Glomerular visceral epithelial cell (primary cell): ENCODE results near the gene SNX1.
"Not testable (repeated sequence)": the region's sequence is repeated elsewhere in the genome, so short reads cannot be mapped to it uniquely, and the experiment has no call there.

Source experiments
- DNase-seq: peaks from one replicate; pipeline ENCODE4 v3.0.0-alpha.2; 2016; ENCODE audit errors: extremely low spot score

The SNX1 gene

GRCh38 chr15:64072812-64073211 is 23.0 kb upstream of the SNX1 start:
- DNase-seq = no peak

DNA sequence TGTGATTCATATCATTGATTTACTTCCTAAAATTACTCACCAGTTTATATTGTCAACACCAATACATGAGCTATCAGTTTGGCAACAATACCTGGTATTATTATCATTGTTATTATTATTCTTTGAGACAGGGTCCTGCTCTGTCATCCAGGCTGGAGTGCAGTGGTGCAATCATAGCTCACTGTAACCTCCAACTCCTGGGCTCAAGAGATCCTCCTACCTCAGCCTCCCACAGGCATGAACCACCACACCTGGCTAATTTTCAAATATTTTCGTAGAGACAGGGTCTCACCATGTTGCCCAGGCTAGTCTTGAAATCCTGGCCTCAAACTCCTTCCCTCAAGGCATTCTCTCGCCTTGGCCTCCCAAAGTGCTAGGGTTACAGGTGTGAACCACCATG is 22.3 kb upstream of the SNX1 start:
- not testable (repeated sequence) for DNase-seq

- no peak for DNase-seq
Measured at GRCh38 chr15:64082757-64083156, 13.0 kb upstream of the SNX1 start.

DNA sequence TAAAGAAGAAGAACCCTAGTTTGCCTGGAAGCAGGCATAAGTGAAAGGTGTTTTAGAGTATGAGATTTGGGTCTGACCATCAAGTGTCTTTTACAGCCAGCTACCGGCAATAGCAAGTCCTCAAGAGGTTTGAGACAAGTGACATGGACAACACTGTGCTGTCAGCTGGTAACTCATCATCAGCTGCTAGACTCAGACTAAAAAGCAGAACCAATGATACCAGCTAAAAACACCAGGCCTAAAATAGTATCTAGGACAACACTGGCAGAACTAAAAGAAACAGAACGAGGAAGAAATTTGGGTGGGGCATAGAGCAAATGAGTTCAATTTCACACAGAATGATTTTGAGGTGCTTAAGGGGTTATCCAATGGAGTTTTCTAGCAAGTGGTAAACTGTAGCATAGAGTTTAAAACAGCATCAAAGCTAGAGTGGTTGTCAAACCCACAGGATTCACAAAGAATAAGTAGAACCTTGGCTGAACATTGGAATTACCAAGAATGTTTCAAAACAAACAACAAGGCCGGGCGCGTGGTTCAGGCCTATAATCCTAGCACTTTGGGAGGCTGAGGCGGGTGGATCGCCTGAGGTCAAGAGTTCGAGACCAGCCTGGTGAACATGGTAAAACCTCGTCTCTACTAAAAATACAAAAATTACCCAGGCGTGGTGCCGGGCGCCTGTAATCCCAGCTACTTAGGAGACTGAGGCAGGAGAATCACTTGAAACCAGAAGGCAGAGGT is 6.1 kb upstream of the SNX1 start:
- DNase-seq = no peak

GRCh38 chr15:64090527-64090926 is 5.3 kb upstream of the SNX1 start:
- DNase-seq = no peak

DNA sequence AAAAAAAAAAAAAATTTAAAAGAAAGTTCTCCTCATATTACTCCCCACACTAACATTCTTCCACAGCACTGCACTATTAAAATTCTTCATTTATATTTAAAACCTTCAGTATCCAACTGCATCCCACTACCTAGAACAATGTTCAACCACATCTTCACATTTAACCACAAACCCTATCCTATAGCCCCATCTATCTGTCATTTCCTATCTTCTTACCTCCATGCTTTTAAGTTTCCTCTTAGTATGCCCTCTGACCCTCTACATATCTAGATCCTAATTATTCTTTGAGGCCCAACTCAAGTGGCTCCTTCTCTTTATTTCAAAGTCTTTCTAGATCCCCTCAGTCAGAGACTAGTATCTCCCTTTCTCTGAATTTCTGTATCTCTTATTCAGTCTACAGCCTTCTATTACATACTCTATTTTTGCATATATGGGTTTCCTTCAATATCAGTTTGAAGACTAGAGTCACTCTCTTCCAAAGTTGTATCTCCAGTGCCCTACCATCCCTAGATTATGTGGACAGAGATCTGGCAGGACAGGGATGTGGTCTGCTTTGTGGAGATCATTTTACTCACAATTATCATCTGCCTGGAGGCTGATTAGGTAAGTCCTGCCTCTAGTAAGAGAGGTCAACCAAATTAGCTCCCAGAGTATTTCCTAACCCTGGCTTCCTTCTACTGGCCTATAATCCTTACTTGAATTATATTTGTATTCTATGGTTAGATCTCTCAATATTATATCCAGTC is 3.5 kb upstream of the SNX1 start:
- no peak for DNase-seq

DNA sequence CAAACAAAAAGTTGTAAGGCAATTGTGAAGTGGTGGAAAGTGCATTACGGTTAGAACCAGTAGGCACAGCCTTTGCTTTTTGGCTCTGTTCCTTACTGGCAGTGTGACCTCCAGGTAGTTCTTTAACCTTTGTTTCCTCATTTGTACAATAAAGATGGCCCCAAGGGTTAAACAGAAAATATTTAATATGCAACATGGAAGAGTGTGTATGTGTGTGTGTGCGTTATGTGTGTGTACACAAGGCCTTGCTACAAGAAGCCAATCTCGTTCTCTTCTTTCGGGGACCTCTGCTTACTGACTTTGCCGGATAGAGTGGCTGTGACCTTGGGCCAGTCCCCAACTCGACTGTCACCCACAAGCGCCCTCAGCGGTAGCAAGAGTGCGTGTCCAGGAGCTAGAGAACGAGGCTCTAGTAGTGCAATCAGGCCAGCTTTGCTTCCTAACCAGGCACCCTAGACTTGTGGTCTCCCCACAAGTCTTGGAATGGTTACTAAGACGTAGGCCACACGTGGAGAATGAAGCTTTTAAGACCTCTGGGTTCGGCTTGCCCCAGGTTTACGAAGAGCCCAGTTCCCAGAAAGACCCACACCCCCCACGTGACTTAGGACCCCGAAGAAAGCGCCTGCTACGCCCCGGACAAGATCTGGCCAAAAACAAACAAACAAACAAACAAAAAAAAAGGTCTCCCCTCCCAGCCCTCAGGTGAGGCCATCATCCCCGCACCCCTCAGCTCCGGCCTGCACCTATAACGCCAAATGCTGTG is 2.7 kb upstream of the SNX1 start:
- DNase-seq = peak; percentile 53

DNA sequence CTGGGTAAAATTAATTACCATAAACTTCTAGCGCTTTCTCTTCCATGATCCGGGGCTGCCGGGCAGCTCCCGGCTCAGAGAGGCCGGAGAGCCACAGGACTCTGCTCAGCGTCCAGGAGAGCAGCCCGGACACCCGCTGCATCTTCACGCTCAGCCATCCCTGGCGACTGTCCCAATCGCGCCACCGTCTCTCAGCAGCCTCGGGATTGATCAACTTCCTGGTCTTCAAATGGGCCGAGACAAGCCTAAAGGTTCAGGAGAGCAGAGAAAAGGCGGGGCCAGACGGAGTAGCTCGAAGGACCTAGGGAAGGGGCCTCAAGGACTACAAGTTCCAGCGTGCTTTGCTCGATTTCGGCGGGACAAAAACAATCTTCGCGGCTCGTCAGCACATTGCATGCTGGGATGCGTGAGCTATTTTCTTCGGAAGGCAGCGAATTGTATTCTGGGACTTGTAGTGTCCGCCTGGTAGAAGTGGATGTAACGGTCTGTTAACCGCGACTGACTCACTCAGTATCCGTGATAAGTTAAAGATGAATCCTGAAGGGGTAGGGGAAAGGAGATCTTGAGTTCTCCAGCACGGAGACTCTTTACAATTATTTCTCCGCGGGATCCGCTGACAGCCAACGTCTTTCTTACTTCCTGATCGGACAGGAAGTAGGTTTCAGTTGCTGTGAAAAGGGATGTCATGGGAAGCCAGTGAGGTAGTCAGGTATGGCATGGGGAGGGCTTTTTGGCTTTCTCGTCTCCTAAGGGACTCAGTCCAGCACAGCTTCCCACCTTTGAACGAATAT is 2.0 kb upstream of the SNX1 start, which contains the start of gene CIAO2A:
Gene CIAO2A (minus strand): TSS at position 212 of the 791 bp plus-strand sequence. CDS start 70 bp downstream, at position 142.
- DNase-seq = peak; percentile 99

DNA sequence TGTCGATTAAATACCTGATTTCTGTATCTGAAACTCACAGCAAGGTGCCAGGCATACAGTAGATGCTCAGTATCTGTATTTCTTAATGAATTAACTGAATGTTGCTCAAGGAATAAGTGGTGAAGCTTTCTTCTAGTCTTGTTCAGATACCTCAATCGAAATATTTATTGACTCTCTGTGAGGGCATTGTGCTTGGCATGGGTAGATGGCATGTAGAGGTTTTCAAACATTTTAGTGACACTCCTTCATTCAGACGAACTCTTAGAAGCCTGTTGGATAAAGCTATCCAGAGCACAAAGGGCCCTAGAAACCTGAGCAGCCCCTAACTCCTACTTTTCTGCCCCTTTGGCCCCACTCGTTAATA is 369 bp upstream of the SNX1 start:
- DNase-seq = no peak

GRCh38 chr15:64096668-64097384 is 1.0 kb downstream of the SNX1 start:
- DNase-seq = peak; percentile 22

- no peak for DNase-seq
Measured at GRCh38 chr15:64099379-64099778, 3.6 kb downstream of the SNX1 start.

GRCh38 chr15:64100958-64101357 is 5.2 kb downstream of the SNX1 start:
- DNase-seq = no peak

DNA sequence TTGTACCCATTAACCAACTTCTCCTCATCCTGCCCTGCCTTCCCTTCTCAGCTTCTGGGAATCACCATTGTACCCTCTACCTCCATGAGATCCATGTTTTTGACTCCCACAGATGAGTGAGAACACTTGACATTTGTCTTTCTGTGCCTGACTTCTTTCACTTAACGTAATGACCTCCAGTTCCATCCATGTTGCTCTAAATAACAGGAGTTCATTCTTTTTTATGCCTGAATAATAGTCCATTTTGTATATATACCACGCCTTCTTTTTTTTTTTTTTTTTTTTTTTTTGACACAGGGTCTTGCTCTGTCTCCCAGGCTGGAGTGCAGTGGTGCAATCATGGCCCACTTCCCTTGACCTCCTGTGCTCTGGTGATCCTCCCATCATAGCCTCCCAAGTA is 6.7 kb downstream of the SNX1 start:
- DNase-seq = no peak

DNA sequence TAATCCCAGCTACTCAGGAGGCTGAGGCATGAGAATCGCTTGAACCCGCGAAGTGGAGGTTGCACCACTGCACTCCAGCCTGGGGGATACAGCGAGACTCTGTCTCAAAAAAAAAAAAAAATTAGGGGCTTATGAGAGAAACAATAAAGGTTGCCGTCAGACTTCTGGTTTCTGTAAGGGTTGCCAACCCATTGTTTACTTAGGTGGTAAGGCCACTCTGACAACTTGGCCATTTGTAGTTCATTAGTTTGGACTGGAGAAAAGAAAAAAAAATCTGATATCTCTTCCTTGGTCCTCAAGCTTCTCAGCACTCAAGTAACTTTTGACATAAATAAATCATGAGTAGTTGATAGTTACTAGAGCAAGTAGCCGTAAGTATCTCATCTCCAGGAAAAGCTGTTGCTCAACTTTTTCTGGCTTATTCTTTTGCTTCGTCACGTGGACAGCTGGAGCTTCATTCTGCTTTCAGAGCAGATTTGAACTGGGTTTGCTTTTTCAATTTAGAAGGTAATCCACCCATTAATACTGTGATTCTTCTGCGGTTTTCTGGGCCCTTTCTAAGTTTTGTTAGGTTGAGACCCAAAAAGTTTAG is 9.4 kb downstream of the SNX1 start:
- no peak for DNase-seq

DNA sequence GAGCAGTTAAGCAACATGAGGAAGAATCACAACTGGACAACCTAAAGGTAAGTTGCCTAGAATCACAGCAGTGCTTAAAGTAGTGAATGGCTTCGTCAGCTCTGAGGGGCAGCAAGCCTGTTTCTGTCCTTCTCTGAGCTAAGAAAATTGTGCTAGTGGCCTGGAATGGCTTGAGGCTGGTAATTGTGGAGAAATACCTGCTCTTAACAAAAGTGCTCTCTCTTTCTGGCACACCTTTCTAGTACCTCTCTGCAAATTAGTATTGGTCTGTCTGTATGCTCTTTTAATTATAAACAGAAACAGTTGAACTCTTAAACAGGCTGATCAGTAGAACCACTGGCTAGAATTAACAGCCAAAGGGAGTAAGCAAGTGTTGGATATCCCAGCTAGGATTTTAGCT is 11.6 kb downstream of the SNX1 start:
- no peak for DNase-seq

DNA sequence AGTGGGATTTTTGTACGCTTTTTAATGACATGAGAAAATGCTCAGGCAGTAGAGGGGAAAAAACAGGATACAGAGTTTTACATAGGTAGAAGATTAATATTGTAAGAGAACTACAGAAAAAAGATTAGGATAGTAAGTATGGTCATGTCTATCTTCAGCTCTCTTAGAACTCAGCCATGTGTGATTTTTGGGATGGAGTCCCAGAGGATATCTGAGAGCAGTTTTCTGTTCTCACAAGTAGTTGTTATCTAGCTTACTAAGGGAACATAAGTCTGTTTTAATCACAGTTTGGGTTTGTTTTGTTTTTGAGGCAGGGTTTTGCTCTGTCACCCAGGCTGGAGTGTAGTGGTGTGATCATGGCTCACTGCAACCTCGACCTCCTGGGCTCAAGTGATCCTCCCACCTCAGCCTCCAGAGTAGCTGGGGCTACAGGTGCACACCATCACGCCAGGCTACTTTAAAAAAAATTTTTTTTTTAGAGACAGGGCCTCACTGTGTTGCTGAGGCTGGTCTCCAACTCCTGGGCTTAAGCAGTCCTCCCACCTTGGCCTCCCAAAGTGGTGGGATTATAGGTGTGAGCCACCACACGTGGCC is 14.4 kb downstream of the SNX1 start:
- DNase-seq = not testable (repeated sequence)

GRCh38 chr15:64110950-64111678 is 15.3 kb downstream of the SNX1 start:
- DNase-seq = no peak

DNA sequence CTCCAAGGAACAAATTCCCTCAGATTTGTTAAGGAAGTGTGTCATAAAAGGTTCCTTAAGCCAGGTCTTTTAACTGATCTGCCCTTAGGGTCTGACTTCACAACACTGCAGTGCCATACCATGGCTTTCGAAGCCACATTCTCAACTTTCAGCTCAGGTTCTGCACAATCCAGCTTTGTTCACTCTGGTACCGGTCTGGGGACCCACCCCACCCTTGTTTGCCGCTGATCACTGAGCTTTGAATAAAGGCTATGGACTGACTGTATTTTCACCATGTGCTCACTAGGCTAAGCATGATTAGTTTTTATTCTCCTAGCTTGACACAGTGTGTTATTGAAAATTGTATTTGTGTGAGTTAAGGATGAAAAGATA is 15.9 kb downstream of the SNX1 start:
- no peak for DNase-seq

DNA sequence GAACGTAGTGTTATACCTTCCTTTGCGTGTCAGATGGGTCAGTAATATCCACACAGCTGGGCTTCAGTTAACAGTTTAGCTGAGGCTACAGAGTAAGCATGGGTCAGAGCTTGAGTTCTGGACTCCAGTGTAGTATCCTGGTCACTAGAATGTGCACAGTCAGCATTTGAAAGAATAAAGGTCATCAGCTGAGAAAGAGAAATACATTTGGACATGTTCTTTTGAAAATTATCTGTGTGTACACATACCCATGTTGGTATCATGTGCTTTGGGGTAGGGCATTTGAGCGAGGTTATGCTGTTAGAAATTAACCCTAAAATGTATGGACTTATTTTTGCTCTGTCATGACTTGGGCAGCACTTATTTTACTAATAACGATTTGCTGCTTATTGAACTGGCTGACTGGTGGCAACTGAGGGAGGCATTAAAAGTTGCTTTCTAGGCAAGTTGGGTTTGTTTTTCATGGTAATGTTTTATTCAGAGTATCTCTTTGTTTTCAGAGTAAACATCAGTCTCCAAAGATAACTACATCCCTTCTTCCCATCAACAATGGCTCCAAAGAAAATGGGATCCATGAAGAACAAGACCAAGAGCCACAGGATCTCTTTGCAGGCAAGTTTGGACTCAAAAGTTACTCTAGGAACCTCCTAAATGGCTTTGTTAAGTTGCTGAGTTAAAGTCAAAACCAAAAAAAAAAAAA is 16.4 kb downstream of the SNX1 start:
- DNase-seq = no peak
